HCT116 (cell line): Measurements from ENCODE around the gene RPL37A. TPM values are rescaled to one million over a fixed set of nuclear protein-coding genes. Genes with fewer than 3 reads are reported as not detected.

ENCODE experiments used
- ATAC-seq: fragments of 200-7000 bp; cut with Tn5 transposase; 2 replicates; pipeline ENCODE4 v1.9.1; 2020; ENCODE audit warnings: mild to moderate bottlenecking, moderate library complexity
- BruUV-seq: library from RNA; stranded (reverse); fragments of 400-500 nt; replicated peaks from 2 replicates; lab custom pipeline; 2021; lab: Mats Ljungman, UMichigan
- CTCF ChIA-PET: fragments of 300-600 bp; sonication (Branson Sonifier 250); formaldehyde crosslinking; loops from one replicate; lab custom pipeline; 2021; ENCODE audit warnings: antibody characterized with exemption; lab: Charles Lee
- POLR2A ChIA-PET: fragments of 300-600, 350-600 bp; sonication (Branson Sonifier 250); formaldehyde crosslinking; loops from one replicate; lab custom pipeline; 2021; ENCODE audit warnings: antibody characterized with exemption; lab: Charles Lee
- RAD21 ChIA-PET, 2 experiments: fragments of 300-600 bp; sonication (Branson Sonifier 250); formaldehyde crosslinking; loops; one replicate each; lab custom pipeline; 2023; ENCODE audit warnings: low total read pairs in 2 of 2; ENCODE audit not compliant: uncharacterized antibody in 2 of 2, unreplicated experiment in 2 of 2, low non-redundant PET in 1 of 2; lab: Charles Lee
- DNase-seq: peaks from one replicate; pipeline ENCODE4 v3.0.0-alpha.2; 2010; ENCODE audit warnings: low read depth, low spot score
- H2AFZ ChIP-seq: fragments of 200-600 bp; shearing (Covaris generic), sonication (generic); 2 replicates; pipeline ENCODE4 v1.6.1; 2017; ENCODE audit warnings: low read depth, mixed run types, mixed read lengths, antibody characterized with exemption, low read length; ENCODE audit not compliant: poor library complexity, severe bottlenecking
- H3K27ac ChIP-seq: 2 replicates; pipeline ENCODE4 v1.5.1; 2012; ENCODE audit warnings: low read depth, low read length
- H3K27me3 ChIP-seq: fragments of 200-600 bp; sonication (generic); 2 replicates; pipeline ENCODE4 v1.6.1; 2016; ENCODE audit warnings: mixed run types, low read length, mixed read lengths; ENCODE audit not compliant: insufficient read depth
- H3K36me3 ChIP-seq, 2 experiments: fragments of 200-500 bp in 1 of 2; fragments of 200-600 bp in 1 of 2; sonication (Bioruptor generic) in 1 of 2; sonication (generic) in 1 of 2; 2 replicates each; pipeline versions ENCODE4 v1.5.1 to v1.6.1; 2014 to 2016; ENCODE audit warnings: low read length in 2 of 2, inconsistent platforms in 1 of 2, mixed read lengths in 1 of 2, mixed run types in 1 of 2; ENCODE audit not compliant: insufficient read depth in 2 of 2, control insufficient read depth in 1 of 2
- H3K4me1 ChIP-seq, 2 experiments: fragments of 200-600 bp in 1 of 2; sonication (generic) in 1 of 2; 2 replicates each; pipeline versions ENCODE4 v1.5.1 to v1.6.1; 2012 to 2017; ENCODE audit warnings: low read length in 2 of 2, inconsistent platforms in 1 of 2, mild to moderate bottlenecking in 1 of 2, mixed read lengths in 1 of 2, mixed run types in 1 of 2, moderate library complexity in 1 of 2; ENCODE audit not compliant: insufficient read depth in 2 of 2, control insufficient read depth in 1 of 2
- H3K4me2 ChIP-seq: fragments of 200-600 bp; sonication (generic); 2 replicates; pipeline ENCODE4 v1.6.1; 2017; ENCODE audit warnings: mixed run types, low read length, mixed read lengths
- H3K4me3 ChIP-seq, 2 experiments: fragments of 200-600 bp in 1 of 2; sonication (generic) in 1 of 2; replicated peaks in 1 of 2; 2 replicates each; pipeline ENCODE4 v1.5.1; 2011 to 2016; ENCODE audit warnings: low read length in 2 of 2, control low read depth in 1 of 2, low read depth in 1 of 2, mild to moderate bottlenecking in 1 of 2, mixed read lengths in 1 of 2, mixed run types in 1 of 2
- H3K79me2 ChIP-seq: fragments of 200-600 bp; sonication (generic); 2 replicates; pipeline ENCODE4 v1.6.1; 2017; ENCODE audit warnings: mild to moderate bottlenecking, mixed run types, low read length, moderate library complexity, mixed read lengths; ENCODE audit not compliant: insufficient read depth
- H3K9ac ChIP-seq: fragments of 200-600 bp; sonication (generic); 2 replicates; pipeline ENCODE4 v1.6.1; 2016; ENCODE audit warnings: low read length, mixed read lengths
- H3K9me2 ChIP-seq: fragments of 200-600 bp; sonication (generic), shearing (Covaris generic); 2 replicates; pipeline ENCODE4 v1.6.1; 2017; ENCODE audit warnings: mixed run types, mild to moderate bottlenecking, moderate library complexity; ENCODE audit not compliant: insufficient read depth
- H3K9me3 ChIP-seq, 2 experiments: fragments of 200-500 bp in 1 of 2; fragments of 200-600 bp in 1 of 2; sonication (Bioruptor generic) in 1 of 2; sonication (generic) in 1 of 2; 2 replicates each; pipeline ENCODE4 v1.6.1; 2014 to 2017; ENCODE audit warnings: low read length in 2 of 2, mixed read lengths in 2 of 2, inconsistent platforms in 1 of 2, low read depth in 1 of 2, mild to moderate bottlenecking in 1 of 2, mixed run types in 1 of 2, moderate library complexity in 1 of 2; ENCODE audit not compliant: control insufficient read depth in 1 of 2, insufficient read depth in 1 of 2
- H4K20me1 ChIP-seq: fragments of 200-600 bp; sonication (generic), shearing (Covaris generic); 2 replicates; pipeline ENCODE4 v1.6.1; 2017; ENCODE audit warnings: mixed run types, mild to moderate bottlenecking, moderate library complexity; ENCODE audit not compliant: insufficient read depth
- CEBPB ChIP-seq: IDR thresholded peaks from 2 replicates; pipeline ENCODE4 v1.6.1; 2012; ENCODE audit warnings: low read depth
- CTCF ChIP-seq, 3 experiments: fragments of 200-600 bp in 1 of 3; sonication (generic) in 1 of 3; IDR thresholded peaks in 2 of 3; conservative IDR thresholded peaks in 1 of 3; 2 replicates each; pipeline ENCODE4 v1.5.1; 2012 to 2017; ENCODE audit warnings: low read depth in 2 of 3, low read length in 2 of 3, antibody characterized with exemption in 1 of 3, borderline replicate concordance in 1 of 3, control low read depth in 1 of 3, mild to moderate bottlenecking in 1 of 3, mixed read lengths in 1 of 3, mixed run types in 1 of 3, moderate library complexity in 1 of 3; ENCODE audit not compliant: insufficient read depth in 1 of 3
- EGR1 ChIP-seq: IDR thresholded peaks from 2 replicates; pipeline ENCODE4 v1.6.1; 2012; ENCODE audit warnings: low read depth
- ELF1 ChIP-seq: IDR thresholded peaks from 2 replicates; pipeline ENCODE4 v1.6.1; 2012; ENCODE audit warnings: low read depth, borderline replicate concordance
- EZH2 ChIP-seq: fragments of 200-600 bp; sonication (generic); IDR thresholded peaks from 2 replicates; pipeline ENCODE4 v1.6.1; 2017; ENCODE audit warnings: antibody characterized with exemption, mixed run types
- EZH2phosphoT487 ChIP-seq: fragments of 200-600 bp; IDR thresholded peaks from 2 replicates; pipeline ENCODE4 v1.6.1; 2018; ENCODE audit warnings: antibody characterized with exemption, borderline replicate concordance
- FOSL1 ChIP-seq: IDR thresholded peaks from 2 replicates; pipeline ENCODE4 v1.6.1; 2012; ENCODE audit warnings: low read depth
- POLR2AphosphoS5 ChIP-seq: IDR thresholded peaks from 2 replicates; pipeline ENCODE4 v1.6.1; 2011; ENCODE audit warnings: mild to moderate bottlenecking, low read depth, low read length, moderate library complexity
- SIN3A ChIP-seq: IDR thresholded peaks from 2 replicates; pipeline ENCODE4 v1.6.1; 2012; ENCODE audit warnings: low read depth
- SP1 ChIP-seq: IDR thresholded peaks from 2 replicates; pipeline ENCODE4 v1.6.1; 2012; ENCODE audit warnings: low read depth
- SRF ChIP-seq: IDR thresholded peaks from 2 replicates; pipeline ENCODE4 v1.6.1; 2012; ENCODE audit warnings: low read depth
- ZFX ChIP-seq: fragments of 450-650 bp; IDR thresholded peaks from 2 replicates; pipeline ENCODE4 v1.6.1; 2017
- ZNF274 ChIP-seq: fragments of 200-500 bp; sonication (Bioruptor generic); IDR thresholded peaks from 2 replicates; pipeline ENCODE4 v1.6.1; 2014; ENCODE audit warnings: mild to moderate bottlenecking, low read depth, low read length, inconsistent platforms
- intact Hi-C: fragments of 100-400 bp; cut with micrococcal nuclease; formaldehyde crosslinking; loops from 2 replicates; pipeline ENCODE4 v1.10.0; 2022
- total RNA-seq: library from RNA; stranded (reverse); gene quantifications from one replicate; pipeline ENCODE4 v1.2.1, GENCODE V29; 2021; ENCODE audit not compliant: unreplicated experiment
- TF ChIP-seq, protein P1 (sequence below): IDR thresholded peaks from 2 replicates; pipeline ENCODE4 v1.6.1; 2011; ENCODE audit warnings: mild to moderate bottlenecking, low read length, moderate library complexity; ENCODE audit not compliant: insufficient replicate concordance; ENCODE audit errors: extremely low read depth
- TF ChIP-seq, protein P2 (sequence below): IDR thresholded peaks from 2 replicates; pipeline ENCODE4 v1.6.1; 2012; ENCODE audit warnings: low read depth

The RPL37A gene
- total RNA-seq, 1 experiment from 2014 or later, result 3,018 TPM

- Histone ChIP-seq H3K9me2 (no peaks in the 10 kb centered on the region), H3K9ac (no peak overlapping the region), H3K9me3 (no peaks in the 10 kb centered on the region), H4K20me1 (no peaks in the 10 kb centered on the region), H3K4me2 (no peak overlapping the region), H3K36me3 (no peaks in the 10 kb centered on the region), H3K4me1 (peaks cover 4 to 9% of the 10 kb centered on the region in 2 experiments; a peak in 2 of 4 replicates), H3K27me3 (no peaks in the 10 kb centered on the region), H3K4me3 (no peak overlapping the region), H3K79me2 (no peaks in the 10 kb centered on the region), H3K27ac (no peak overlapping the region), H2AFZ (no peak overlapping the region)
- intact Hi-C loops, result no loop called here
- ChIA-PET CTCF (no interaction called here), POLR2A (no interaction called here), RAD21 (no interaction called here)
- DNase-seq (no peak), ATAC-seq (no peak)
- TF ChIP-seq CEBPB, result no peak
- no peak for TF ChIP-seq ZFX
- TF ChIP-seq SRF, result no peak
- TF ChIP-seq, protein P1, sequence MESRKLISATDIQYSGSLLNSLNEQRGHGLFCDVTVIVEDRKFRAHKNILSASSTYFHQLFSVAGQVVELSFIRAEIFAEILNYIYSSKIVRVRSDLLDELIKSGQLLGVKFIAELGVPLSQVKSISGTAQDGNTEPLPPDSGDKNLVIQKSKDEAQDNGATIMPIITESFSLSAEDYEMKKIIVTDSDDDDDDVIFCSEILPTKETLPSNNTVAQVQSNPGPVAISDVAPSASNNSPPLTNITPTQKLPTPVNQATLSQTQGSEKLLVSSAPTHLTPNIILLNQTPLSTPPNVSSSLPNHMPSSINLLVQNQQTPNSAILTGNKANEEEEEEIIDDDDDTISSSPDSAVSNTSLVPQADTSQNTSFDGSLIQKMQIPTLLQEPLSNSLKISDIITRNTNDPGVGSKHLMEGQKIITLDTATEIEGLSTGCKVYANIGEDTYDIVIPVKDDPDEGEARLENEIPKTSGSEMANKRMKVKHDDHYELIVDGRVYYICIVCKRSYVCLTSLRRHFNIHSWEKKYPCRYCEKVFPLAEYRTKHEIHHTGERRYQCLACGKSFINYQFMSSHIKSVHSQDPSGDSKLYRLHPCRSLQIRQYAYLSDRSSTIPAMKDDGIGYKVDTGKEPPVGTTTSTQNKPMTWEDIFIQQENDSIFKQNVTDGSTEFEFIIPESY, result no peak
- TF ChIP-seq CTCF (IDR thresholded peaks at IDR 0.05 in 2 of 3, conservative IDR thresholded peaks at IDR 0.05 in 1 of 3; ENCODE audit: borderline replicate concordance in 1 of 3, insufficient read depth in 1 of 3, low read depth in 2 of 3, low read length in 2 of 3), result no peak
- no peak for TF ChIP-seq FOSL1
- TF ChIP-seq SIN3A, result no peak
- no peak for TF ChIP-seq POLR2AphosphoS5
- TF ChIP-seq EZH2, result no peak
- TF ChIP-seq, protein P2, sequence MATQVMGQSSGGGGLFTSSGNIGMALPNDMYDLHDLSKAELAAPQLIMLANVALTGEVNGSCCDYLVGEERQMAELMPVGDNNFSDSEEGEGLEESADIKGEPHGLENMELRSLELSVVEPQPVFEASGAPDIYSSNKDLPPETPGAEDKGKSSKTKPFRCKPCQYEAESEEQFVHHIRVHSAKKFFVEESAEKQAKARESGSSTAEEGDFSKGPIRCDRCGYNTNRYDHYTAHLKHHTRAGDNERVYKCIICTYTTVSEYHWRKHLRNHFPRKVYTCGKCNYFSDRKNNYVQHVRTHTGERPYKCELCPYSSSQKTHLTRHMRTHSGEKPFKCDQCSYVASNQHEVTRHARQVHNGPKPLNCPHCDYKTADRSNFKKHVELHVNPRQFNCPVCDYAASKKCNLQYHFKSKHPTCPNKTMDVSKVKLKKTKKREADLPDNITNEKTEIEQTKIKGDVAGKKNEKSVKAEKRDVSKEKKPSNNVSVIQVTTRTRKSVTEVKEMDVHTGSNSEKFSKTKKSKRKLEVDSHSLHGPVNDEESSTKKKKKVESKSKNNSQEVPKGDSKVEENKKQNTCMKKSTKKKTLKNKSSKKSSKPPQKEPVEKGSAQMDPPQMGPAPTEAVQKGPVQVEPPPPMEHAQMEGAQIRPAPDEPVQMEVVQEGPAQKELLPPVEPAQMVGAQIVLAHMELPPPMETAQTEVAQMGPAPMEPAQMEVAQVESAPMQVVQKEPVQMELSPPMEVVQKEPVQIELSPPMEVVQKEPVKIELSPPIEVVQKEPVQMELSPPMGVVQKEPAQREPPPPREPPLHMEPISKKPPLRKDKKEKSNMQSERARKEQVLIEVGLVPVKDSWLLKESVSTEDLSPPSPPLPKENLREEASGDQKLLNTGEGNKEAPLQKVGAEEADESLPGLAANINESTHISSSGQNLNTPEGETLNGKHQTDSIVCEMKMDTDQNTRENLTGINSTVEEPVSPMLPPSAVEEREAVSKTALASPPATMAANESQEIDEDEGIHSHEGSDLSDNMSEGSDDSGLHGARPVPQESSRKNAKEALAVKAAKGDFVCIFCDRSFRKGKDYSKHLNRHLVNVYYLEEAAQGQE, result no peak
- no peak for TF ChIP-seq EZH2phosphoT487
- no peak for TF ChIP-seq EGR1
- no peak for TF ChIP-seq ELF1
- TF ChIP-seq SP1, result no peak
- no peak for TF ChIP-seq ZNF274
- BruUV-seq, result no TSS peak
Observed at GRCh38 chr2:216549926-216550690, 51.5 kb downstream of the RPL37A start.
